Tibial nerve (tissue), 4 donors: Measurements from ENCODE around the gene ADGRB3.

Source experiments
- CTCF ChIP-seq, 5 experiments: fragments of 200-600 bp in 3 of 5; fragments of 450-650 bp in 2 of 5; sonication (generic) in 3 of 5; IDR thresholded peaks; one replicate each; pipeline ENCODE4 v1.5.1; 2016 to 2019; ENCODE audit warnings: antibody characterized with exemption in 5 of 5, mild to moderate bottlenecking in 3 of 5, moderate library complexity in 2 of 5
- EP300 ChIP-seq, 2 donors: sonication (generic); formaldehyde crosslinking; IDR thresholded peaks; one replicate each; pipeline ENCODE4 v1.6.1; 2017; ENCODE audit warnings: antibody characterized with exemption in 2 of 2, mild to moderate bottlenecking in 1 of 2

GRCh38 chr6:68915586-68915985 lies 280.5 kb downstream of the ADGRB3 start:
- TF ChIP-seq CTCF (IDR thresholded peaks at IDR 0.05) (no peak), EP300 (IDR thresholded peaks at IDR 0.05) (no peak)
